CD8-positive, alpha-beta memory T cell (primary cell): Measurements from ENCODE around the gene OSBPL7. TPM values are rescaled to one million over a fixed set of nuclear protein-coding genes. Genes with fewer than 3 reads are reported as not detected.

Source experiments
- CTCF ChIA-PET: fragments of 350-600 bp; sonication (Branson Sonifier 250); formaldehyde crosslinking; loops from one replicate; lab custom pipeline; 2021; ENCODE audit warnings: antibody characterized with exemption; lab: Charles Lee
- POLR2A ChIA-PET: fragments of 350-600 bp; sonication (Branson Sonifier 250); formaldehyde crosslinking; loops from one replicate; lab custom pipeline; 2021; ENCODE audit warnings: antibody characterized with exemption; lab: Charles Lee
- DNase-seq, 5 donors: peaks; one replicate each; pipeline versions ENCODE4 v3.0.0 to v3.0.0-alpha.2; 2020 to 2022; ENCODE audit warnings: mixed read lengths in 1 of 5
- H3K27ac ChIP-seq: one replicate; pipeline ENCODE4 v1.7.0; 2013; ENCODE audit warnings: low read depth, mild to moderate bottlenecking, low read length, moderate library complexity
- H3K27me3 ChIP-seq: 2 replicates; pipeline ENCODE4 v1.7.0; 2013; ENCODE audit warnings: low read length, mild to moderate bottlenecking; ENCODE audit not compliant: insufficient read depth, poor library complexity, severe bottlenecking
- H3K36me3 ChIP-seq: 2 replicates; pipeline ENCODE4 v1.7.0; 2013; ENCODE audit warnings: mild to moderate bottlenecking, low read length, moderate library complexity; ENCODE audit not compliant: insufficient read depth
- H3K4me1 ChIP-seq: 2 replicates; pipeline ENCODE4 v1.7.0; 2013; ENCODE audit warnings: mild to moderate bottlenecking, low read length, moderate library complexity; ENCODE audit not compliant: insufficient read depth
- H3K4me3 ChIP-seq: 2 replicates; pipeline ENCODE4 v1.7.0; 2013; ENCODE audit warnings: mild to moderate bottlenecking, low read length
- H3K9me3 ChIP-seq: 2 replicates; pipeline ENCODE4 v1.7.0; 2013; ENCODE audit warnings: mild to moderate bottlenecking, low read length
- H3K27ac Mint-ChIP-seq, 8 donors: one replicate each; pipeline ENCODE4 v1.8.0; 2020 to 2021; ENCODE audit warnings: mixed read lengths in 8 of 8, mild to moderate bottlenecking in 6 of 8, inconsistent platforms in 3 of 8, moderate library complexity in 3 of 8
- H3K27me3 Mint-ChIP-seq, 2 donors: one replicate each; pipeline ENCODE4 v1.8.0; 2020 to 2021; ENCODE audit warnings: mixed read lengths in 2 of 2, mild to moderate bottlenecking in 1 of 2, moderate library complexity in 1 of 2
- H3K36me3 Mint-ChIP-seq, 3 donors: one replicate each; pipeline ENCODE4 v1.8.0; 2020 to 2021; ENCODE audit warnings: mixed read lengths in 3 of 3, inconsistent platforms in 1 of 3, mild to moderate bottlenecking in 1 of 3
- H3K4me1 Mint-ChIP-seq, 3 donors: one replicate each; pipeline ENCODE4 v1.8.0; 2020 to 2021; ENCODE audit warnings: mixed read lengths in 3 of 3, inconsistent platforms in 1 of 3, mild to moderate bottlenecking in 1 of 3
- H3K4me3 Mint-ChIP-seq, 7 donors: one replicate each; pipeline ENCODE4 v1.8.0; 2020 to 2021; ENCODE audit warnings: mixed read lengths in 7 of 7, mild to moderate bottlenecking in 6 of 7, moderate library complexity in 4 of 7, inconsistent platforms in 2 of 7
- H3K9me3 Mint-ChIP-seq, 5 donors: one replicate each; pipeline ENCODE4 v1.8.0; 2020 to 2022; ENCODE audit warnings: mixed read lengths in 5 of 5, mild to moderate bottlenecking in 3 of 5, moderate library complexity in 2 of 5, inconsistent platforms in 1 of 5
- polyA plus RNA-seq: library from polyadenylated mRNA; unstranded; fragments of 300-500 nt; fragmentation: Illumina TruSeq; gene quantifications from one replicate; pipeline ENCODE4 v1.2.3, GENCODE V29; 2021
- total RNA-seq, 2 experiments: library from RNA; stranded (reverse); gene quantifications; one replicate each; pipeline ENCODE4 v1.2.3, GENCODE V29; 2021

OSBPL7 gene
- total and polyA plus RNA-seq, 3 experiments from 2014 or later = 11.0 to 17.5 (median 16.9) TPM

GRCh38 chr17:47830396-47831002 lies 8.9 kb upstream of the OSBPL7 start:
- H3K4me3 Mint-ChIP-seq = peak overlapping the region; percentile 92 to 99 (median 95)
- H3K4me1 Mint-ChIP-seq = peaks cover 47 to 75% (median 56%) of the 10 kb centered on the region in 3 donors
- DNase-seq = peak in 1 of 5 donors; percentile 56

GRCh38 chr17:47829870-47830269 lies 8.3 kb upstream of the OSBPL7 start:
- H3K36me3 ChIP-seq = peaks cover 22% of the 10 kb centered on the region
- Mint-ChIP-seq H3K27ac (peak overlapping the region; percentile 95 to 100 (median 100)), H3K4me3 (peak overlapping the region; percentile 92 to 99 (median 95)), H3K36me3 (peaks cover 12 to 49% (median 13%) of the 10 kb centered on the region in 3 donors), H3K4me1 (peaks cover 48 to 71% (median 52%) of the 10 kb centered on the region in 3 donors), H3K9me3 (no peaks in the 10 kb centered on the region), H3K27me3 (peaks cover 0 to 4% of the 10 kb centered on the region in 2 donors)
- peak in 4 of 5 donors; percentile 58 to 91 (median 83) for DNase-seq
- H3K4me1 ChIP-seq = peaks cover 49% of the 10 kb centered on the region
- H3K27ac ChIP-seq = peak overlapping the region; percentile 98
- POLR2A ChIA-PET = interaction anchor here (0.6 to 2.4 kb wide), 4 partner anchors 8 to 905 kb away, joined by 3 to 16 read pairs (median 10); partner anchors contain the start of genes KPNB1, OSBPL7 and SP2
- CTCF ChIA-PET = interaction anchor here (0.6 to 1.9 kb wide), 3 partner anchors 11 to 61 kb away, joined by 3 to 16 read pairs (median 3); partner anchors contain the start of gene SCRN2
- no peaks in the 10 kb centered on the region for H3K27me3 ChIP-seq
- H3K4me3 ChIP-seq = peak overlapping the region; percentile 98
- no peaks in the 10 kb centered on the region for H3K9me3 ChIP-seq

More at GRCh38 chr17:47830396-47831002, 8.9 kb upstream of the OSBPL7 start:
- H3K9me3 Mint-ChIP-seq = no peaks in the 10 kb centered on the region
- POLR2A ChIA-PET = interaction anchor here (0.9 to 2.4 kb wide), 7 partner anchors 9 to 180 kb away, joined by 3 to 22 read pairs (median 7); partner anchors contain the start of genes CDK5RAP3, KPNB1, OSBPL7 and PNPO
- Histone ChIP-seq H3K9me3 (no peaks in the 10 kb centered on the region), H3K36me3 (peaks cover 19% of the 10 kb centered on the region), H3K27ac (peak overlapping the region; percentile 98), H3K4me1 (peaks cover 56% of the 10 kb centered on the region), H3K4me3 (peak overlapping the region; percentile 98), H3K27me3 (no peaks in the 10 kb centered on the region)
- peaks cover 0 to 4% of the 10 kb centered on the region in 2 donors for H3K27me3 Mint-ChIP-seq
- peak overlapping the region; percentile 95 to 100 (median 100) for H3K27ac Mint-ChIP-seq
- H3K36me3 Mint-ChIP-seq = peaks cover 9 to 45% (median 10%) of the 10 kb centered on the region in 3 donors
- CTCF ChIA-PET = interaction anchor here (0.9 to 1.9 kb wide), 6 partner anchors 9 to 65 kb away, joined by 3 to 16 read pairs (median 4); partner anchors contain the start of genes OSBPL7, SCRN2 and SP2

- Mint-ChIP-seq H3K36me3 (peaks cover 13 to 72% (median 15%) of the 10 kb centered on the region in 3 donors), H3K4me3 (no peak overlapping the region), H3K27me3 (no peaks in the 10 kb centered on the region), H3K4me1 (peaks cover 29 to 57% (median 29%) of the 10 kb centered on the region in 3 donors), H3K27ac (peak overlapping the region in 5 of 8 donors; percentile 27 to 68 (median 38)), H3K9me3 (no peaks in the 10 kb centered on the region)
- Histone ChIP-seq H3K27ac (no peak overlapping the region), H3K36me3 (peaks cover 42% of the 10 kb centered on the region), H3K4me1 (peaks cover 30% of the 10 kb centered on the region), H3K27me3 (no peaks in the 10 kb centered on the region), H3K4me3 (no peak overlapping the region), H3K9me3 (no peaks in the 10 kb centered on the region)
- no peak for DNase-seq
- POLR2A ChIA-PET = interaction anchor here (0.6 to 0.9 kb wide), 2 partner anchors 14 to 17 kb away, joined by 3 read pairs; no protein-coding TSS in a partner anchor
- CTCF ChIA-PET = interaction anchor here (3.7 kb wide), 1 partner anchor 8 kb away, joined by 15 read pairs; the partner anchor contains the start of genes LRRC46 and MRPL10
These were observed 1.9 kb upstream of the OSBPL7 start for GRCh38 chr17:47823519-47823918.

GRCh38 chr17:47822785-47823184 lies 1.2 kb upstream of the OSBPL7 start:
- ChIA-PET POLR2A (interaction anchor here (0.6 to 0.9 kb wide), 3 partner anchors 9 to 17 kb away, joined by 3 read pairs; partner anchors contain the start of genes LRRC46 and MRPL10), CTCF (interaction anchor here (1.7 to 3.7 kb wide), 3 partner anchors 8 to 66 kb away, joined by 4 to 15 read pairs (median 14); partner anchors contain the start of genes LRRC46, MRPL10 and SCRN2)
- Histone ChIP-seq H3K36me3 (peaks cover 45% of the 10 kb centered on the region), H3K27me3 (no peaks in the 10 kb centered on the region), H3K4me3 (no peak overlapping the region), H3K9me3 (no peaks in the 10 kb centered on the region), H3K4me1 (peaks cover 26% of the 10 kb centered on the region), H3K27ac (no peak overlapping the region)
- peak overlapping the region in 7 of 8 donors; percentile 85 to 98 (median 94) for H3K27ac Mint-ChIP-seq
- no peaks in the 10 kb centered on the region for H3K9me3 Mint-ChIP-seq
- peaks cover 25 to 51% (median 25%) of the 10 kb centered on the region in 3 donors for H3K4me1 Mint-ChIP-seq
- H3K27me3 Mint-ChIP-seq = no peaks in the 10 kb centered on the region
- peak overlapping the region in 3 of 7 donors; percentile 39 to 98 (median 88) for H3K4me3 Mint-ChIP-seq
- no peak for DNase-seq
- peaks cover 13 to 74% (median 15%) of the 10 kb centered on the region in 3 donors for H3K36me3 Mint-ChIP-seq

- H3K4me1 Mint-ChIP-seq = peaks cover 25 to 42% (median 25%) of the 10 kb centered on the region in 3 donors
- Histone ChIP-seq H3K4me1 (peaks cover 26% of the 10 kb centered on the region), H3K9me3 (no peaks in the 10 kb centered on the region), H3K27ac (peak overlapping the region; percentile 79), H3K36me3 (peaks cover 47% of the 10 kb centered on the region), H3K4me3 (peak overlapping the region; percentile 93), H3K27me3 (no peaks in the 10 kb centered on the region)
- H3K27ac Mint-ChIP-seq = peak overlapping the region; percentile 88 to 98 (median 95)
- peak overlapping the region; percentile 88 to 98 (median 97) for H3K4me3 Mint-ChIP-seq
- H3K27me3 Mint-ChIP-seq = no peaks in the 10 kb centered on the region
- peaks cover 5 to 76% (median 10%) of the 10 kb centered on the region in 3 donors for H3K36me3 Mint-ChIP-seq
- ChIA-PET POLR2A (interaction anchor here (0.6 to 1.6 kb wide), 3 partner anchors 10 to 89 kb away, joined by 8 to 16 read pairs (median 13); partner anchors contain the start of genes LRRC46, MRPL10 and SP2), CTCF (interaction anchor here (1.0 to 3.7 kb wide), 4 partner anchors 10 to 157 kb away, joined by 3 to 15 read pairs (median 9); partner anchors contain the start of genes CDK5RAP3, LRRC46, MRPL10 and SCRN2)
- H3K9me3 Mint-ChIP-seq = no peaks in the 10 kb centered on the region
- DNase-seq = no peak
These were observed 567 bp downstream of the OSBPL7 start for GRCh38 chr17:47821031-47821423.

GRCh38 chr17:47820033-47820789 lies 1.4 kb downstream of the OSBPL7 start:
- H3K9me3 Mint-ChIP-seq = no peaks in the 10 kb centered on the region
- ChIA-PET CTCF (interaction anchor here (3.7 kb wide), 1 partner anchor 11 kb away, joined by 15 read pairs; the partner anchor contains the start of genes LRRC46 and MRPL10), POLR2A (no interaction called here)
- Histone ChIP-seq H3K36me3 (peaks cover 48% of the 10 kb centered on the region), H3K27ac (peak overlapping the region; percentile 79), H3K9me3 (no peaks in the 10 kb centered on the region), H3K4me1 (peaks cover 26% of the 10 kb centered on the region), H3K4me3 (no peak overlapping the region), H3K27me3 (no peaks in the 10 kb centered on the region)
- peaks cover 23 to 39% (median 25%) of the 10 kb centered on the region in 3 donors for H3K4me1 Mint-ChIP-seq
- no peak for DNase-seq
- peak overlapping the region; percentile 88 to 98 (median 95) for H3K27ac Mint-ChIP-seq
- no peaks in the 10 kb centered on the region for H3K27me3 Mint-ChIP-seq
- peak overlapping the region; percentile 88 to 98 (median 97) for H3K4me3 Mint-ChIP-seq
- peaks cover 3 to 78% (median 8%) of the 10 kb centered on the region in 3 donors for H3K36me3 Mint-ChIP-seq

GRCh38 chr17:47819475-47819874 lies 2.1 kb downstream of the OSBPL7 start:
- no peak for DNase-seq
- H3K9me3 ChIP-seq = no peaks in the 10 kb centered on the region
- no peak overlapping the region for H3K4me3 ChIP-seq
- peak overlapping the region in 6 of 7 donors; percentile 6 to 65 (median 30) for H3K4me3 Mint-ChIP-seq
- H3K4me1 ChIP-seq = peaks cover 26% of the 10 kb centered on the region
- CTCF ChIA-PET = no interaction called here
- H3K27me3 ChIP-seq = no peaks in the 10 kb centered on the region
- H3K36me3 Mint-ChIP-seq = peaks cover 3 to 81% (median 8%) of the 10 kb centered on the region in 3 donors
- H3K27ac ChIP-seq = no peak overlapping the region
- POLR2A ChIA-PET = no interaction called here
- H3K36me3 ChIP-seq = peaks cover 48% of the 10 kb centered on the region
- peak overlapping the region in 3 of 8 donors; percentile 52 to 66 (median 54) for H3K27ac Mint-ChIP-seq
- H3K27me3 Mint-ChIP-seq = no peaks in the 10 kb centered on the region
- H3K9me3 Mint-ChIP-seq = no peaks in the 10 kb centered on the region
- H3K4me1 Mint-ChIP-seq = peaks cover 23 to 38% (median 25%) of the 10 kb centered on the region in 3 donors
